Measurements from ENCODE around the gene FOXM1.
"Not testable (repeated sequence)": the region's sequence is repeated elsewhere in the genome, so short reads cannot be mapped to it uniquely, and the experiment has no call there.

The FOXM1 gene

DNA sequence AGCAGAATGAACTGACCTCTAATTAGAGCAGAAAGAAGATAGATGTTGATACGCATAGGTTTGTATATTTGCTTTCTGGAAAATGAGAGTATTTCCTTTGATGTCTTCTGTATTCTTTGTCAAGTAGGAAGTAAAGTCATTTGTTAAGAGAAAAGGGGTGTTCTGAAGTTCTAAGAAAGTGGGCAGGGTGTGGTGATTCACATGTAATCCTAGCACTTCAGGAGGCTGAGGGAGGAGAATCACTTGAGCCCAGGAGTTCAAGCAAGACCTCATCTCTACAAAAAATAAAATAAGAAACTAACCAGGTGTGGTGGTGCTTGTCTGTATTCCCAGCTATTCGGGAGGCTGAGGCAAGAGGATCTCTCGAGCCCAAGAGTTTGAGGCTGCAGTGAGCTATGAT, 2.9 kb upstream of the FOXM1 start:
- no peak for DNase-seq (ENCODE audit: low read depth)

DNA sequence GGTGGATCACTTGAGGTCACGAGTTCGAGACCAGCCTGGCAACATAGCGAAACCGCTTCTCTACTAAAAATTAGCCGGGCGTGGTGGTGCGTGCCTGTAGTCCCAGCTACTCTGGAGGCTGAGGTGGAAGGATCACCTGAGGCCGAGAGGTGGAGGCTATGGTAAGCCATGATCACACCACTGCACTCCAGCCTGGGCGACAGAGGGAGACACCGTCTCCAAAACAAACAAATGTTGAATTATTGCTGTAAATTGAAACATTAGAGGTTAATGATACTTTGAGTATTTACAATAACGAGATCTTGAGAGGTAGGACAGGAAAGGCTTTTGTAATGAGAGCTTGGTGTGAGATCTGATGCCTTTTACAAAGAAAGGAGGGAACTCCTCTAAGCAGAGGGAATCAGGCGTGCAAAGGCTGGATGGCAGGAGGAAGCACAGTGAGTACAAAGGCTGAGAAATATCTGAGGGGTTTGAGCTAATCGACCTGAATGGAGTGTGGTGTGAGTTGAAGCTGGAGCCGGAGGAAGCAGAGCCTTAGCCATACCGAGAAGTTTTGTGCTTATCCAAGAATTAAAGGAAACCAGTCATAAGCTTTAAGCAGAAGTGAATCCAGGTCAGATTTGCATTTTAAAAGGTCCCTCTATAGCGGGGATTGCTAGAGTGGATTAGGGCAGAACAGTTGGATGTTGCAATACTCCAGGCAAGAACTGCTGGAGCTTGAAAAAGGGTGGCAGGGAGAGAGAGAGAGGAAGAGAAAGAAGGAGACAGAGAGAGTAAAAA, 1.2 kb upstream of the FOXM1 start:
- DNase-seq (ENCODE audit: low read depth) = no peak

DNA sequence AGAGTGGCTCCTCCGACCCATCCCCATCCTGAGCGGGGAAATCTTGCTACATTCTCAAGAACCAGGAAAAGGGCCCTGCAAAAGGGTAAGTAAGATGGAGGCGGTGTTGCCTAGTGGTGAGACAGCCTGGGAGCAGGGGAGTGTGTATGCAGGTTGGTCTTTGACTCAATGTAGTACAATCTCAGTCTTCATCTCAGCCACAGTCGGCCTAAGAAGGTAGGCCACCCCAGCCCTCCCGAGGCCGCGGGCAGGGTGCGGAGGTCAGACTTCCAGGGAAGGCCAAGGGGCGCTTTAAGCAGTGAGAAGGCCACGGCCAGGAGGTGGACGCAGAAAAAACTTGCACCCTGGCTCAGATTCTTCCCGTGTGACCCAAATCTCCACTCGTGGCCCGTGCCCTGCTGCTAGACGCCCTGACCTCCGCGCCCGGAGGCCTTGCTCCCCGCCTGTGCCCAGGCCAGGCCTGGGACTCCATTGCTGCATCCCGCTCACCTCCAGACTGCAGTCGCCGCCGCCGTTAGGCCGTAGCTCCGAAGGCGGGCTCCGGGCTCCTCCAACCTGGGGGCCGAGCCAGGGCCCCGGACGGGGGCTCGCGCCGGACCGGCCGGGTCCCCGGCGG, 435 bp downstream of the FOXM1 start:
- DNase-seq (ENCODE audit: low read depth) = no peak

DNA sequence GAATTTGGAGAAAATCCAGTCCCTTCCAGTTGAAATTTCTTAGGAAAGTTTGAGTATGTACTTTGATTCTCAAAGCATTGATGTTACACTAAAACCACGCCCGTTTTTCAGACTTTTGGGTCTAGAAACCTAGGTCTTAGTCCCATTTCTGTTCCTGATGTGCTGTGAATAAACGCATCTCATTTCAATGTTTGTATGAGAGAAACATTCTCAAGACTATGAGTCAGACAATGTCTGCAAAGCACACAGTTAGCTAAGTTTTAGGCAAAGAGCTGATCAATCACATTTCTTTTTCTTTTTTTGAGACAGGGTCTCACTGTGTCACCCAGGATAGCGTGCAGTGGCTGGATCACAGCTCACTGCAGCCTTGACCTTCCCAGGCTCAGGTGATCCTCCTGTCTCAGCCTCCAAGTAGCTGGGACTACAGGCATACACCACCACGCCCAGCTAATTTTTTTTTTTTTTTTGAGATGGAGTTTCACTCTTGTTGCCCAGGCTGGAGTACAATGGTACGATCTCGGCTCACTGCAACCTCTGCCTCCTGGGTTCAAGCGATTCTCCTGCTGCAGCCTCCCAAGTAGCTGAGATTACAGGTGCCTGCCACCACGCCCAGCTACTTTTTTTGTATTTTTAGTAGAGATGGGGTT, 7.9 kb downstream of the FOXM1 start:
- not testable (repeated sequence) for DNase-seq (ENCODE audit: low read depth)

DNA sequence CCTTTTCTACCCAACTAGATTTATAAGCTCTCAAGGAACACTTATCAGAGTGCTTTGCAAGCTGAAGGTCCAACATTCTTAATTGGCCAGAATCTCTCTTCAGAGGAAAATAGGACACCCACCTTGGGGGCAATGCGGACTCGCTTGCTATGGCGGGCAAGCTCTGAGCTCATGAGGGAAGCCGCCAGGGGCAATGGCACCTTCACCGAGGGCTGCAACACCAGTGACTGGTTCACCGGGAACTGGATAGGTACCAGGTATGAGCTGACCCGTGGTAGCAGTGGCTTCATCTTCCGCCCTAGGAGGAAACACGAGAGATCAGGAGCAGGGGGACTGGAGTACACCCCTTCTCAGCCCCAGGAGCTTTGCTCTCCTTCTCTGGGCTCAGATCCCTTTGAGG, 12.8 kb downstream of the FOXM1 start:
- DNase-seq (ENCODE audit: low read depth) = no peak

DNA sequence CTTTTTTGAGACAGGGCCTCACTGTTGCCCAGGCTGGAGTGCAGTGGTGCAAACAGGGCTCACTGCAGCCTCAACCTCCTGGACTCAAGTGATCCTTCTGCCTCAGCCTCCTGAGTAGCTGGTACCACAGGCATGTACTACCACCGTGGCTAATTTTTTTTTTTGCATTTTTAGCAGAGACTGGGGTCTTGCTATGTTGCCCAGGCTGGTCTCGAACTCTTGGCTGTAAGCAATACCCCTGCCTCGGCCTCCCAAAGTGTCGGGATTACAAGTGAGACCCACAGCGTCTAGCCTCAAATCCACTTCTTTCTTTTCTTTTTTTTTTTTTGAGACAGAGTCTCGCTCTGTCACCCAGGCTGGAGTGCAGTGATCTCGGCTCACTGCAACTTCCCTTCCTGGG, 13.6 kb downstream of the FOXM1 start:
- DNase-seq (ENCODE audit: low read depth) = not testable (repeated sequence)

DNA sequence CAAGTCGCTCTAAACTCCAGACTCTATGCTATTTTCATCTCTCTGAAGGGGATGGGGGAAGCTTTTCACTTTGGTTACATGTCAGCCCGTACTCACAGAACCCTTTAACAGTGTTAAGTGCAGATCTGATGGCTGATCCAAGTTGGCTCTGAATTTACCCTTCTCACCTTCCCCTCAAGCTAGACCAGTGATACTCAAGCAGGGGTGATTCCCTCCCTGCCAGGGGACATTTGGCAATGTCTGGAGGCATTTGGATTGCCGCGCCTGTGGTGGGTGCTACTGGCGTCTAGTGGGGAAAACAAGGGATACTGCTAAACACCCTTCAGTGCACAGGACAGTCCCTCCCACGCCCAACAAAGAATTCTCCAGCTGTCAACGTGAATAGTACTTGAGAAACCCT, 14.1 kb downstream of the FOXM1 start:
- no peak for DNase-seq (ENCODE audit: low read depth)

DNA sequence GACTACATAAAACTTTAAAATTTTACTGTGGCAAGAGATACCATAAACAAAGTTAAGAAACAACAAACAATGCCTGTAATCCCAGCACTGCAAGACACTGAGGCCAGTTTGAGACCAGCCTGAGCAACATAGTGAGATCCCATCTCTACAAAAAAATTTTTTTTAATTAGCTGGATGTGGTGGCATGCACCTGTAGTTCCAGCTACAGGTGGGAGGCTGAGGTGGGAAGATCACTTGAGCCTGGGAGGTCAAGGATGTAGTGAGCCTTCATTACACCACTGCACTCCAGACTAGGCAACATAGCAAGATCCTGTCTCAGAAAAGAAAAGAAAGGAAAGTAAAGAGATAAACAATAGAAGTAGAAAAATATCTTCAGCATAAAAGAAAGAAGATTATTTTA, 16.8 kb downstream of the FOXM1 start:
- DNase-seq (ENCODE audit: low read depth) = no peak

DNA sequence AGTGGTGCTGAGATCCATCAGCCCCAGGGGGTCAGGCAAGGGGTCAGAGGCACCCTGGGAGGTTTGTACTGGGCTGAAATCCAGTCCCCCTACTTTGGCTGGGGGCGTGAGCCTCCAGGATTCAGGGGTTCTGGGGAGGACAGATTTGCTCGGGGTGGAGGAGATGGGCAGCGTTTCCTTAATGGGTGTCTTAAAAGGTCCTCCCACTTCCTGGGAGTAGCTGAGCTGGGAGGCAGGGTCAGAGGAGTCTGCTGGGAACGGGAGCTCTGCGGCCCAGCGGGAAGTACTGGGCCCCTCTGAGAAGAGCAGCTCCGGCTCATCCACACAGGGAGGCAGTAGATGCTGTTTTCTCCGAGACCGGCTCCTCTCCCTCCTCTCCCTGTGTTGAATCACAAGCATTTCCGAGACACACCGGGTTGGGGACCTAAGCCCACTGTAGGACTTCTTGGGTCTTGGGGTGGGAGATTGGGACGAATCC, 18.0 kb downstream of the FOXM1 start:
- DNase-seq (ENCODE audit: low read depth) = no peak

DNA sequence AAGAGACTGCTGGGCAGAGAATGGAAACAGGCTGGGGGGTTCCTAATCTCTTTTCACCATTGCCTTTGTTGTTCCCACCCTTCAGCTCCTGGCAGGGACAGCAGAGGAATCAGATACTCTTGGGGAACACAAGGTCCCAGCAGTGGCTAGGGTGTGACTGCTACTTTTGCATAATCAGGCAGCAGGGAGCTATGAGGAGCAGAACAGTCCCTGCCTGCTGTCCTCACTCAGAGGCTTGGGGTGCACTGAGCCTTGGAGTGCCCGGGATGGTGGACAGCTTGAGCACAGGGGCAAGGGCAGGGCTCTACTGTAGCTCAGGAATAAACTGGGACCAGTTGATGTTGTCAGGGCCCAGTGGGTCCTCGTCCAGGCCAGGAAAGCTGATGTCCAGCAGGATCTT, 18.6 kb downstream of the FOXM1 start:
- DNase-seq (ENCODE audit: low read depth) = no peak

DNA sequence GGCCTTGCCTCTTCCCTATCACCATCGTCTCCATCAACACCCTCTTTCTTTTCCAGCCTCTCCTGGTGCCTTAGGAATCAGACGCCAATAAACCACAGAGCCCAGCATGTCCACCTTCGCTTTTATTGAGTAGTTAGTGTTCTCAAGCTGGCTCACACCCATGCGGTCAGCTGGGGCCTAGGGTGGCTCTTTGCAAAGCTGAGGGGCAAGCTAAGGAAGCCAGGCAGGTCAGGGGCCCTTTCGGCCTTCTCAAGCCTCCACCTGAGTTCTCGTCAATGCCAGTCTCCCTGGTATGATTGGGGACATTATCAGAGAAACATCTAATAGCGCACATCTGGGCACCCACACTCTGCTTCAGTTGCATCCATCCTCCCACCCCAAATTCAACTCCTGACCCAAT, 19.4 kb downstream of the FOXM1 start:
- DNase-seq (ENCODE audit: low read depth) = no peak

DNA sequence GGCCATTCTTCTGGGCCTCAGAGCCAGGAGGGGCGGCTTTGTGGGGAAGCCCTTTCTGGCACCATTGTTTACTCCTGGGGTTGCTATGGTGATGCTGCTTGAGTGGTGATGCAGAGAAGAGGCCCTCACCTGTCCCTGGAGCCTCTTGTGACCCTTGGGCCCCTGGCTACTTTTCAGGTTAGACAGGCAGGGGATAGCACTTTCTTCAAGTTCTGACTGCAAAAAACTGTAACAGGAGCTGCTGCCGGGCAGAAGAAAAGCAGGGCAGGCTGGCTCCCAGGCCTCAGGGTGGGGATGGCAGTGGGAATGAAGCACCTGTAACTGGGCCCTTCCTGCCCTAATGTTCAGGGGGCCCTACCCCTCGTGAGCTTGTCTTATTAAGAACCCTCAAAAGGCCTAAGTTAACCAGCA, 19.9 kb downstream of the FOXM1 start, which contains the start of gene TEX52:
Gene TEX52, minus strand, starts transcription at position 19 of the 411 bp plus-strand sequence. Its CDS starts 13 bp downstream, at position 6.
- no peak for DNase-seq (ENCODE audit: low read depth)

DNA sequence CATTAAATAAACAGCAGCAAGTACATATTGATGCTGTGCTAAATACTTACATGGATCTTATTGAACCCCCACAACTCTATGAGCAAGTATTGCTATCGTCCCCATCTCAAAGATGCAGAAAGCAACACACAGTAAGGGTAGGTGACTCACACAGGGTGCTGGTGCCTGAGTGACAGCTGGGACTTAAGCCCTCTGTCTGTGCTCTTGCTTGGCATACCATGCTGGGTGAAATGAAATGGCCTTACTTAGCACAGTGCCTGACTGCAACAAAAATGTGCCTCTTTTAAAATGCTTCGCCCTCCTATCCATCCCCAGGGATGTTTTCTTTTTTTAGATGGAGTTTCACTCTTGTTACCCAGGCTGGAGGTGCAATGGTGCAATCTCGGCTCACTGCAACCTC, 20.9 kb downstream of the FOXM1 start:
- DNase-seq (ENCODE audit: low read depth) = no peak

DNA sequence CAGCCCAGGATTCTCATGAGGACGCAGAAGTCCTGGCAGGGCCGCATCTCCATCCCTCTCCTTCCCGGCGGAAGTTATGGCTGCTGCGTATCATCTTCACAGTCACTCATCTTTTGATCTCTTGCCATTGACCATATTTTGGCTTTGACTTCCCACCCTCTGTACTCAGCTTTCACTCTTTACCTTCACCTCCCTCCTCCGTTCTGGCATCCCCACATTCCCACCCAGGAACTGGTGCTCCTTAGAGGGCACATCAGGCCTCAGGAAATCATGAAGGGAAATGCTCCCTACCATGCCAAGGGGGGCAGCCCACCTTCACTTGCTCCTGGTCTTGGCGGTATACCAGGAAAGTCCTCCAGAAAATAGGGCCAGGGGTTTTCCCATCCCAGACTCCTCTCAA, 21.4 kb downstream of the FOXM1 start:
- DNase-seq (ENCODE audit: low read depth) = no peak

DNA sequence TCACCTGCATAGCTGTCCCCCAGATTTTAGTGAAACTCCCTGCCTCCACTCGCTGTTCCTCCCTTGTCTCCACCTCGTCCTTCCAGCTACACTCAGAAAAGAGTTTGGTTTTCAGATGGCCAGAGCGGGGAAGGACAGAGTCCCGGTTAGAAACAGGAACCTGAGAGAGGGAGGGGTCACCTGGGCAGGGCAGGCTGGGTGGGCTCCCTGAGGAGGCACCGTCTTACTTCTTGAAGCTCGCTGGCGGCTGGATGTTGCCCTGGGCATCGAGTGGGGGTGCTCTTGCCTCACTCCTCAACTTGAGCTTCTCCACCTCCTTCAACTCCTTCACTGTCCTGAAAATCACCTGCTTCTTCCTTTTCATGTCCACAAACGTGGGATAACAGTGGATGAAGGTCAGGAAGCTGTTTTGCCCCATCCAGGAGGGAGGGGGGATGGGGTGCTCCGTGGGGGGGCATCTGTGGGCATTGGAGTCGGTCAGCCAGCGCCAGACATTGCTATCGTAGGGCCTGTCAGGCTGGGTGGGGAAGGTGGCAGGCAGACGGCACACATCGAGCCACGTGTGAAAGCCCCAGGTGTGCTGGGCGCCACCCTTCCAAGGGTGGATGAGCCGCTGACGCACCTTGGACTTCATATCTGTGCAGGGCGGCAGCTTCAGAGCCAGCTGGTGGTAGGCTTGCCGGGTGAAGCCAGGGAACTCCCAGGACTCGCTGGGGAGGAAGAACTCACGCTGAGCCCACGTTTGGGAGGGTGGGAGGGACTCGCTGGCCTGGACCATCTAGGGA, 22.1 kb downstream of the FOXM1 start:
- no peak for DNase-seq (ENCODE audit: low read depth)

DNA sequence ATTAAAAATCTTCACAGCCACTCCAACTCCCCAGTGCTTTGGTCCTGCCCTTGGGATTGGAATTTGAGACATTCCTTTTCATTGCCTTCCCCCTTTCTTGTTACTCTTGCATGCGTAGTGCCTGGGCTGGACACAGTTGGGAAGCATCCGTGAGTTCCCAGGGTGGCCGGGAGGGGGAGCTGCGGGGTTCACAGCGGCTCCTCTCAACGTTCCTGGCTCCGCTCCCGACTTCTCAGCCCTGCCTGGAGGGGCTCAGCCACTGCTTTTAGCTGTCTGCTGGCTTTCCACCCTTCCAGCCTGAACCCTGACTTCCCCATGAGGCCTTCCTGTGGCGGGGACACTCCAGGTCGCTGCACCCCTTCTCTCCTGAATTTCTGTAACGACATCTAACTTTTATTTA, 23.3 kb downstream of the FOXM1 start:
- no peak for DNase-seq (ENCODE audit: low read depth)

DNA sequence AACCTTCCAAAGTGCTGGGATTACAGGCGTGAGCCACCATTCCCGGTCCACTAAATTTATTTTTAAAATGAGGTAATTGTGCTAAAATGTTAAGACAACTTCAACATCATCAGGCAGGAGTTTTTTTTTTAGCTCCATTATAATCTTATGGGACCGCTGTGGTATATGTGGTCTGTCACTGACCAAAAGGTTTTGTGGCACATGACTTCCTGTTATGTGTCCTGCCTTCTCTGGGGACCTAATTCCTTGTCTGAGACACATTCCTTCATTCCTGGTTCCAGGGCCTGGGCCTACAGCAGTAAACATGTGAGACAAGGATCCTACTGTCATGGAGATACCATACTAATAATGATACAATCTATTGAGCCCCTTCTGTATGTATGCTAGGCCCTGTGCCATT, 25.0 kb downstream of the FOXM1 start:
- DNase-seq (ENCODE audit: low read depth) = no peak

DNA sequence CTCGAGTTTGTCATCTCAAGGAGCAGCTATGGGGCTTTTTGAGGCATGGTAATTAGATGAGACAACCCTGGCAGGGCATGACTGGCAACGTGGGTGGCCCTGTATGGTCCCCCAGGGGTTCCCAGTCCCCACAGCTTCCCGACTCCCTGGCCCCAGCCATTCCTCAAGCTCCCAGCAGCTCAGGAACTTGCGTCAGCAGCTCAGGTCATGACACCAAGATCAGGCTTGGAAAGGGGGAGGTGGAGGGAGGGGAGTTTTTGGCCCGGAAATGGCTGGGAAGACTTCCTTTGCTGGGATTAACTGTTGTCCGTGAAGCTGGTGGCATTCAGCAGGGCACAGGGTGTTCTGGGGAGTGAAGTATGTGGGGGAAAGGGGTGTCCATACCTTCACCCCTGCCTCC, 31.7 kb downstream of the FOXM1 start:
- DNase-seq (ENCODE audit: low read depth) = no peak

DNA sequence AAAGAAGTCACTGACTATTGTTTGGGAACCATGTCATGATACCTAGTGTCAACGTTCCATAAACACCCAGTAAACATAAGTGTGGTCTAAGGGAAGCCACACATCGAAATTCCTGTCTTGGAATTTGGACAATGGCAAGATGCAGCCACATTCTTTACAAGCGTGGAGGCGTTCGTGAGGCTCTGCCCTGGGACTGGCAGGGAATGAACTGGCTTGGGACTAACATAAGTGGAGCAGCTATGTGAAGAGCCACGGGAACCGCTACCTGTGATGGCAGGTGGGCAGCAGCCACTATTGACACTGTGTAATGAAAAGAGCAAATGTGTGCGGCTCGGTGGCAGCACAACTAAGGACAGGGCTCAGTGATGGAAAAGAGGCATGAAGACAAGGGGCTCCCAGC, 32.2 kb downstream of the FOXM1 start:
- no peak for DNase-seq (ENCODE audit: low read depth)

DNA sequence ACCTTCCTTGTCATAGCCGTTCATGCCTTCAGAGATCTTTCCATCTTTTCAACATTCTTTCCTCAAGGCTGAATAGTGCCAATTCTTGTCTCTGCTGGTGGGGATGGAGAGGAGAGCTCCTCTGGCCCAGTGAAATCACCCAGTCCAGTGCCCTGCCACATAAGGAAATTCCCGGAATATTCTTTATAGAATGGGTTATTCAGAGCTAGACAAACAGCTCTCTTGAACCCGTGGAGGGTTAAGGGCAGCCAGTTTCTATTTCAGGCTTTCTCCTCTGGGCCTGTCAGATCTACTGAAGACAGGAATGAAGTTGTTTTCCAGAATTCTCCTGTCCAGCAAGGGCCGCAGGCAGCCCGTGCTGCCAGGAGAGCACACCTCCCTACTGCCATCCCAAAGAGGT, 34.0 kb downstream of the FOXM1 start:
- DNase-seq (ENCODE audit: low read depth) = no peak

DNA sequence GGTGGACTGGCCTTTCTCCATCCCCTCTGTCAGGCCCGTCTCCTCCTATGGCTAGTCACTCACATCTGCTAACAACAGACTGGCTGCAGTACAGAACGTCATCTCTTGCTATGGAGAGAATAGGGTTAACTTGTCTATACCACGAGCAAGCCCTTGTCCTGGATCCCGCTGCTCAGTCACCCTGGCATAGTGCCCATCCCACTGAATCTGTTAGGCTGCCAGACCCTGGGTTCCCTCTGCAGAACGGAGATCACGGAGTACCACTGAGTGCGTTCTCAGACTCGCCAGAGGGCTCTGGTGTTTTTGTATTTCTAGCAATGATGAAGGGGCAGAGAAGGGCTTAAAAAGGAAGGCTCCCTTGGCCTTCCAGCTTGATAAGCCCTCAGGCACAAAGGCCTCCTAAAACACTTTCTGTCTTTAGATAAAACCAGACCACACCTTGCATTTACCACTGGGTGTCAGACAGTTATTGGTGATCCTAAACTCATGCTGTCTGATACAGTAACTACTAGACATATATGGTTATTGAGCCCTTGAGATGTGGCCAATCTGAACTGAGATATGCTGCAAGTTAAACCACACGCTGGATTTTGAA, 35.8 kb downstream of the FOXM1 start:
- DNase-seq (ENCODE audit: low read depth) = no peak

DNA sequence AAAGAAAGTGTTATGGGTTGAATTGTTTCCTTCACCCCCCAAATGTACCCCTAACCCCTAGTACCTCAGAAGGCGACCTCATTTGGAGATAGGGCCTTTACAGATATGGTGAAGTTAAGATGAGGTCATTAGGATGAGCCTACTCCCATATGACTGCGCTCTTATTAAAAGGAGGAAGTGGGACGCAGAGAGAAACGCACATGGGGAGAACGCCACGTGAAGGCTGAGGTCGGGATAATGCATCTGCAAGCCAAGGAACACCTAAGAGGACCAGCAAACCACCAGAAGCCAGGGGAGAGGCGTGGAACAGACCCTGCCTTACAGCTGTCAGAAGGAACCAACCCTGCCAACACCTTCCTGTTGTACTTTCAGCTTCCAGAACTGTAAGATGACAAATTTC, 40.4 kb downstream of the FOXM1 start:
- no peak for DNase-seq (ENCODE audit: low read depth)

Data from HS-27A (cell line).